ENCODE data around the gene RSPO3. TPM values are rescaled to one million over a fixed set of nuclear protein-coding genes. Genes with fewer than 3 reads are reported as not detected.

RSPO3 gene
- total RNA-seq, 4 donors from 2014 or later: 61.0 to 117 (median 79.6) TPM

DNA sequence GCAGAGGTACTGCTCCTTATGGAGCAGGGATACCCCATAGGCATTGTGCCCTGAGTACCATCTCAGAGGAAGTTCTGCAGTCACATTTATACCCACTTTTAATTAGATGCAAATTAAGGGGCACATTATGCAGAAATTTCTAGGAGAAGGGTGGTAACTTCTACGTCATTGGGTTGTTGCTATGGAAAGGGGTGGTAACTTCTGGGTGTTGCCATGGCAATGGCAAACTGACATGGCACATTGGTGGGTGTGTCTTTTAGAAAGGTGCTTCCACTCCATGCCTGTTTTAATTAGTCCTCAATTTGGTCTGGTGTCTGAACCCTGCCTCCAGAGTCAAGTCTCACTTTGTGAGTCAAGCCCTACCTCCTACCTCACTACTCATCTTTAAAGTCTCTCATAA lies 42.0 kb downstream of the RSPO3 start:
- H3K4me1 ChIP-seq: peaks cover 0 to 2% (median 0%) of the 10 kb centered on the region in 3 donors
- H3K4me3 ChIP-seq: no peak overlapping the region
- WGBS, 2 donors (ENCODE audit: low coverage in 1 of 2): 90 to 100% methylated on average over 1 of the region's 1 CpG
- no peaks in the 10 kb centered on the region for H3K9me3 ChIP-seq
- no peaks in the 10 kb centered on the region for H3K27me3 ChIP-seq
- H3K36me3 ChIP-seq: peaks cover 0 to 56% of the 10 kb centered on the region in 2 donors
- TF ChIP-seq, protein P1, sequence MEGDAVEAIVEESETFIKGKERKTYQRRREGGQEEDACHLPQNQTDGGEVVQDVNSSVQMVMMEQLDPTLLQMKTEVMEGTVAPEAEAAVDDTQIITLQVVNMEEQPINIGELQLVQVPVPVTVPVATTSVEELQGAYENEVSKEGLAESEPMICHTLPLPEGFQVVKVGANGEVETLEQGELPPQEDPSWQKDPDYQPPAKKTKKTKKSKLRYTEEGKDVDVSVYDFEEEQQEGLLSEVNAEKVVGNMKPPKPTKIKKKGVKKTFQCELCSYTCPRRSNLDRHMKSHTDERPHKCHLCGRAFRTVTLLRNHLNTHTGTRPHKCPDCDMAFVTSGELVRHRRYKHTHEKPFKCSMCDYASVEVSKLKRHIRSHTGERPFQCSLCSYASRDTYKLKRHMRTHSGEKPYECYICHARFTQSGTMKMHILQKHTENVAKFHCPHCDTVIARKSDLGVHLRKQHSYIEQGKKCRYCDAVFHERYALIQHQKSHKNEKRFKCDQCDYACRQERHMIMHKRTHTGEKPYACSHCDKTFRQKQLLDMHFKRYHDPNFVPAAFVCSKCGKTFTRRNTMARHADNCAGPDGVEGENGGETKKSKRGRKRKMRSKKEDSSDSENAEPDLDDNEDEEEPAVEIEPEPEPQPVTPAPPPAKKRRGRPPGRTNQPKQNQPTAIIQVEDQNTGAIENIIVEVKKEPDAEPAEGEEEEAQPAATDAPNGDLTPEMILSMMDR (IDR thresholded peaks at IDR 0.05): no peak
- TF ChIP-seq POLR2AphosphoS5 (IDR thresholded peaks at IDR 0.05): no peak
- no peak for ATAC-seq
- no peak overlapping the region for H3K27ac ChIP-seq

DNA sequence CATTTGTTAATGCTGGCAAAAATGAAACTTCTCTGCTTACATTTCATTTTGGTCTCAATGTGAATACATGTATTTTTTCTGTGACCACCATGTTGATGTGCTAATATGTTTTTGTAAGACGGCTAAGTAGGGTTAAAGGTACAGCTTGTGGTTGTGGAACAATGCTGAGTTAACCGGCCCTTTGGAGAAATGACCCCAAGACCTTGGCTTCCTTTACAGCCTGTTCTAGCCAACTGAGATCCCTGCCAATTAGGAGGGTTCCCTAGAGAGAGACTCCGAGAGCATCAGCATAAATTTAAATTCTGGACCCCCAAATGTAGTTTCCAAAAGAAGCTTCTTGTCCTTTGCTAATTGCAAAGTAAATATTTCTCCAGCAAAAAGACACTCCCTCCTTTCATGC lies 44.4 kb downstream of the RSPO3 start:
- TF ChIP-seq, protein P1 (IDR thresholded peaks at IDR 0.05): no peak
- no peak for TF ChIP-seq POLR2AphosphoS5 (IDR thresholded peaks at IDR 0.05)
- TF ChIP-seq POLR2A (IDR thresholded peaks at IDR 0.05): no peak
- no peak for ATAC-seq
- peaks cover 0 to 48% of the 10 kb centered on the region in 2 donors for H3K36me3 ChIP-seq
- 14 to 67% methylated on average over 1 to 3 of the region's 3 CpGs for WGBS, 2 donors (ENCODE audit: low coverage in 1 of 2)
- peaks cover 0 to 2% (median 0%) of the 10 kb centered on the region in 3 donors for H3K4me1 ChIP-seq
- no peak overlapping the region for H3K27ac ChIP-seq
- no peak overlapping the region for H3K4me3 ChIP-seq
- no peaks in the 10 kb centered on the region for H3K27me3 ChIP-seq
- H3K9me3 ChIP-seq: no peaks in the 10 kb centered on the region

DNA sequence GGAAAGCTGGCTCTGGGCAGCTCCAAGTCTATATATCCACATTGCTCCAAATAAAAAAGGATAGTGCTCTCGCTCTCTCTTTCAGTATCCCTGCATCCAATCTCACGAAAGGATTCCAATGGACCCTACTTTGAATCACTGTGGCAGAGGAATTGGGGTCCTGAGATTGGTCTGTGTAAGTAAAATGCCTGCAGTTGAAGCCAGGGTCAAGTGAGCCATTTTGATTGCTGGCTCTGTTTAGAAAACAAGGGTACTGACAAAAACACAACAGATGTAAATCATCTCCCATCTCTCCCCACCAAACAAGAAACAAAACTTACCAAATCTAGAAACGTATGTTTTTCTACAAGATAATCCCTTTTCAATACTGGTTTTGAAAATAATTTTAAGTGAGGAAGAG lies 45.6 kb downstream of the RSPO3 start:
- WGBS, 2 donors (ENCODE audit: low coverage in 1 of 2): 75 to 81% methylated on average over 1 to 3 of the region's 3 CpGs
- no peaks in the 10 kb centered on the region for H3K9me3 ChIP-seq
- peaks cover 0 to 46% of the 10 kb centered on the region in 2 donors for H3K36me3 ChIP-seq
- TF ChIP-seq, protein P1 (IDR thresholded peaks at IDR 0.05): no peak
- no peak for TF ChIP-seq EP300 (IDR thresholded peaks at IDR 0.05)
- no peak for ATAC-seq
- H3K4me3 ChIP-seq: no peak overlapping the region
- no peaks in the 10 kb centered on the region for H3K27me3 ChIP-seq
- H3K27ac ChIP-seq: no peak overlapping the region
- peaks cover 0 to 2% (median 0%) of the 10 kb centered on the region in 3 donors for H3K4me1 ChIP-seq

DNA sequence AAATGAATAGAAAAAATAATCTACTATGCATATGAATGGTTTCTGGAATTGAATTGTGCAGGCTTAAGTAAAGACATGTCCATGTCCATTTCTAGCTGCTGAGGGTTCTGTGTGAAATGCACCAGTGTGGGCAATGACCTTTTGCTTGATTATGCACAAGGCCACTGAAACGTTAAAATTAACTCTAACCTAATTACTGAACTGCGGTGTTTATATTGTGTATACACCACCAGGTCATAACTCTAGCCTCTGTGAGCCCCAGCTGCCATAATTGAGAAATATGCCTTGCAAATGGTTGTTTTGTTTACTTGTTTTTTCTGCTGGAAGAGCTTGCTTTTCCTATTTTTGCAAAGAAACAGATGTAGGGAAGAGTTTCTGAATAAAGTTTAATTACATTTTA lies 46.1 kb downstream of the RSPO3 start:
- no peak for ATAC-seq
- 37 to 40% methylated on average over 2 of the region's 2 CpGs for WGBS, 2 donors (ENCODE audit: low coverage in 1 of 2)

More for the DNA sequence above, 46.1 kb downstream of the RSPO3 start:
- Histone ChIP-seq H3K4me1 (peaks cover 0 to 4% (median 0%) of the 10 kb centered on the region in 3 donors), H3K27ac (no peak overlapping the region), H3K4me3 (no peak overlapping the region), H3K27me3 (no peaks in the 10 kb centered on the region), H3K9me3 (no peaks in the 10 kb centered on the region), H3K36me3 (peaks cover 0 to 42% of the 10 kb centered on the region in 2 donors)
- TF ChIP-seq POLR2A (IDR thresholded peaks at IDR 0.05) (no peak), EP300 (IDR thresholded peaks at IDR 0.05) (no peak), POLR2AphosphoS5 (IDR thresholded peaks at IDR 0.05) (no peak)
- TF ChIP-seq, protein P1 (IDR thresholded peaks at IDR 0.05): no peak
